Activated effector memory CD4-positive, alpha-beta T cell treated with anti-CD3 and anti-CD28 coated beads, Interleukin-2, amount 50 U/mL, for 16 hours (primary cell): ENCODE measurements around the gene IST1.

Experiments
- DNase-seq: peaks from one replicate; pipeline ENCODE4 v3.0.0-alpha.2; 2020

The IST1 gene

GRCh38 chr16:71969353-71969752, 74.0 kb downstream of the IST1 start:
- DNase-seq = no peak

- DNase-seq = no peak
Observed at GRCh38 chr16:71971571-71971970, 76.2 kb downstream of the IST1 start.

- DNase-seq = no peak
Observed at GRCh38 chr16:71972356-71972755, 77.0 kb downstream of the IST1 start.

- DNase-seq = no peak
Observed at GRCh38 chr16:71973001-71973400, 77.7 kb downstream of the IST1 start.

- DNase-seq = no peak
Observed at GRCh38 chr16:71974068-71974818, 78.9 kb downstream of the IST1 start.
